Measurements from ENCODE around the gene CD101. TPM values are rescaled to one million over a fixed set of nuclear protein-coding genes. Genes with fewer than 3 reads are reported as not detected.

The CD101 gene
- total RNA-seq, 2 donors from 2014 or later: 1.1 to 3.1 TPM

GRCh38 chr1:117069220-117069844, 67.8 kb downstream of the CD101 start:
- intact Hi-C loops (cut with DNase I): loop anchor here in 1 of 2 donors (2.0 to 5.0 kb wide), 2 partner anchors 58 to 215 kb away; no protein-coding TSS in a partner anchor
- DNase-seq (no peak), ATAC-seq (no peak)

DNA sequence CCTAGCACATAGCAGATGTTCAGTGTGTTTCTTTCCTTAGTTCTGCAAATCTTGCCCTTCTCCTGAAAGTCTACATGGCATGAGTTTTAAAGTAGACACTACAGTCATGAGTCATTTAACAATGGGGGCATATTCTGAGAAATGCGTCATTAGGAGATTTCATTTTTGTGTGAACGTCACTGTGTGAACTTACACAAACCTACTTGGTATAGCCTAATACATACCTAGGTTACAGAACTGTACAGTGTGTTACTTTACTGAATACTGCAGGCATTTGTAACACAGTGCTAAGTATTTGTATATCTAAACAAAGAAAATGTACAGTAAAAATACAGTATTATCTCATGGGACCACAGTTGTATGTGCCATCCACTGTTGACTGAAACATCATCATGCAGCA, 68.6 kb downstream of the CD101 start:
- ATAC-seq: no peak
- no peak for DNase-seq
- intact Hi-C loops (cut with DNase I): no loop called here

- no peak for ATAC-seq
- intact Hi-C loops (cut with DNase I): no loop called here
- no peak for DNase-seq
Measured at GRCh38 chr1:117076648-117077047, 75.1 kb downstream of the CD101 start.

GRCh38 chr1:117077267-117077666, 75.7 kb downstream of the CD101 start:
- ATAC-seq: peak in 1 of 2 donors; percentile 90
- intact Hi-C loops (cut with DNase I): no loop called here

DNA sequence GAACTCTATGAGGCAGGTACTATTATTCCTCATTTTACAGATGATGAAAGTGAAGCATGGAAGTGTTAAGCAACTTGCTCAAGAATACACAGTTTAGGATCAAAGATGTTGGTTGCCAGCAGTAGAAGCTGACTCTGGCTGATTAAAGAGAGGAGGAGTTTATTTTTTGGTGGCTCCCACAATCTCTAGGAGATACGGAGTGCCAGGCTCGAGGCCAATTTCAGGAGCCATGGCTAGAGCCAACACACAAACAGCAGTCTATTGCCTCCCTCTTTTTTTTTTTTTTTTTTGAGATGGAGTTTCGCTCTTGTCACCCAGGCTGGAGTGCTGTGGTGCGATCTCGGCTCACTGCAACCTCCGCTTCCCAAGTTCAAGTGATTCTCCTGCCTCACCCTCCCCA, 78.2 kb downstream of the CD101 start:
- DNase-seq: no peak
- peak in 1 of 2 donors; percentile 42 for ATAC-seq
- intact Hi-C loops (cut with DNase I): no loop called here

More at GRCh38 chr1:117077267-117077666, 75.7 kb downstream of the CD101 start:
- DNase-seq: no peak

- ATAC-seq: no peak
- no peak for DNase-seq
- intact Hi-C loops (cut with DNase I): no loop called here
Measured at GRCh38 chr1:117084231-117084630, 82.7 kb downstream of the CD101 start.

Other genes starting within 250 kb of the CD101 start
- 1 to 10 TPM; 1.4 to 3.5 TPM for gene CD2, start 247.3 kb upstream of the CD101 start, total RNA-seq
- 100 to 1,000 TPM; 159 to 179 TPM for gene PTGFRN, start 91.8 kb upstream of the CD101 start, total RNA-seq
- gene TTF2, start 58.6 kb downstream of the CD101 start, total RNA-seq: 1 to 10 TPM; 8.0 to 9.4 TPM
- 10 to 100 TPM in 1 of 2 donors, 1 to 10 TPM in 1; 8.2 to 14.3 TPM for gene TRIM45, start 120.0 kb downstream of the CD101 start, total RNA-seq
- not detected for gene VTCN1, start 209.2 kb downstream of the CD101 start, total RNA-seq